ENCODE results near the gene ASCC3.
A peak's percentile ranks its signal among the peaks of the same experiment; 100 is the strongest.

The ASCC3 gene

GRCh38 chr6:100719883-100720682, 161.0 kb downstream of the ASCC3 start:
- peak; percentile 26 for DNase-seq

- no peak for DNase-seq
Observed at GRCh38 chr6:100712997-100713396, 168.1 kb downstream of the ASCC3 start.

GRCh38 chr6:100706491-100706890, 174.6 kb downstream of the ASCC3 start:
- no peak for DNase-seq

GRCh38 chr6:100704961-100705360, 176.2 kb downstream of the ASCC3 start:
- no peak for DNase-seq

GRCh38 chr6:100701728-100702127, 179.4 kb downstream of the ASCC3 start:
- DNase-seq: no peak

- no peak for DNase-seq
Observed at GRCh38 chr6:100700009-100700408, 181.1 kb downstream of the ASCC3 start.

GRCh38 chr6:100695445-100695844, 185.7 kb downstream of the ASCC3 start:
- no peak for DNase-seq

GRCh38 chr6:100693249-100693927, 187.7 kb downstream of the ASCC3 start:
- no peak for DNase-seq

GRCh38 chr6:100691972-100692371, 189.2 kb downstream of the ASCC3 start:
- no peak for DNase-seq

- DNase-seq: no peak
Observed at GRCh38 chr6:100686216-100686615, 194.9 kb downstream of the ASCC3 start.

GRCh38 chr6:100685747-100686146, 195.4 kb downstream of the ASCC3 start:
- DNase-seq: no peak

- no peak for DNase-seq
Observed at GRCh38 chr6:100680163-100680562, 201.0 kb downstream of the ASCC3 start.

GRCh38 chr6:100678027-100678426, 203.1 kb downstream of the ASCC3 start:
- DNase-seq: no peak

GRCh38 chr6:100677240-100677639, 203.9 kb downstream of the ASCC3 start:
- no peak for DNase-seq

- DNase-seq: no peak
Observed at GRCh38 chr6:100673641-100674040, 207.5 kb downstream of the ASCC3 start.

GRCh38 chr6:100671740-100672139, 209.4 kb downstream of the ASCC3 start:
- DNase-seq: no peak

- DNase-seq: no peak
Observed at GRCh38 chr6:100670056-100670455, 211.1 kb downstream of the ASCC3 start.

GRCh38 chr6:100665041-100665380, 216.1 kb downstream of the ASCC3 start:
- DNase-seq: no peak

GRCh38 chr6:100664274-100665040, 216.7 kb downstream of the ASCC3 start:
- peak; percentile 29 for DNase-seq

- DNase-seq: peak; percentile 84
Observed at GRCh38 chr6:100663219-100663863, 217.8 kb downstream of the ASCC3 start.

- peak; percentile 5 for DNase-seq
Observed at GRCh38 chr6:100662264-100662663, 218.9 kb downstream of the ASCC3 start.

GRCh38 chr6:100658486-100658885, 222.6 kb downstream of the ASCC3 start:
- no peak for DNase-seq

All from fibroblast of skin of abdomen (primary cell).